BLaER1 (cell line): ENCODE results near the gene LGR6.
"Not testable (repeated sequence)": the region's sequence is repeated elsewhere in the genome, so short reads cannot be mapped to it uniquely, and the experiment has no call there.

Experiments
- H3K27ac ChIP-seq: shearing (Covaris generic); formaldehyde crosslinking; 2 replicates; pipeline ENCODE4 v1.8.1; 2022
- H3K27me3 ChIP-seq: shearing (Covaris generic); formaldehyde crosslinking; 2 replicates; pipeline ENCODE4 v1.8.1; 2022
- H3K36me3 ChIP-seq: shearing (Covaris generic); formaldehyde crosslinking; 2 replicates; pipeline ENCODE4 v1.8.1; 2022
- H3K4me1 ChIP-seq: shearing (Covaris generic); formaldehyde crosslinking; 2 replicates; pipeline ENCODE4 v1.8.1; 2022
- H3K4me2 ChIP-seq: shearing (Covaris generic); formaldehyde crosslinking; 2 replicates; pipeline ENCODE4 v1.8.1; 2022
- H3K4me3 ChIP-seq: shearing (Covaris generic); formaldehyde crosslinking; 2 replicates; pipeline ENCODE4 v1.8.1; 2022
- H3K9ac ChIP-seq: shearing (Covaris generic); formaldehyde crosslinking; 2 replicates; pipeline ENCODE4 v1.8.1; 2022
- H3K9me3 ChIP-seq: shearing (Covaris generic); formaldehyde crosslinking; 2 replicates; pipeline ENCODE4 v1.8.1; 2022
- H4K20me1 ChIP-seq: shearing (Covaris generic); formaldehyde crosslinking; 2 replicates; pipeline ENCODE4 v1.8.1; 2022
- Cebpa-rat ChIP-seq: shearing (Covaris generic); IDR thresholded peaks from 2 replicates; pipeline ENCODE4 v1.8.1; 2022

Gene LGR6

GRCh38 chr1:202348509-202349205 is 155.1 kb downstream of the LGR6 start, which contains the start of gene PPP1R12B:
Gene PPP1R12B, plus strand, starts transcription at chr1:202348699. Its CDS starts 153 bp downstream, at chr1:202348852.
- Histone ChIP-seq H3K27me3 (no peaks in the 10 kb centered on the region), H4K20me1 (no peaks in the 10 kb centered on the region), H3K4me1 (peaks cover 22% of the 10 kb centered on the region), H3K4me2 (peak within 1 kb of the TSS; percentile 96), H3K4me3 (peak within 1 kb of the TSS; percentile 95), H3K36me3 (no peaks in the 10 kb centered on the region), H3K9ac (peak within 1 kb of the TSS; percentile 87), H3K27ac (peak within 1 kb of the TSS; percentile 74), H3K9me3 (no peaks in the 10 kb centered on the region)
- TF ChIP-seq Cebpa-rat: no peak

GRCh38 chr1:202349206-202349928 is 155.8 kb downstream of the LGR6 start:
- Histone ChIP-seq H3K9me3 (no peaks in the 10 kb centered on the region), H3K4me1 (peaks cover 21% of the 10 kb centered on the region), H3K4me2 (peak overlapping the region; percentile 96), H3K27ac (peak overlapping the region; percentile 74), H3K36me3 (no peaks in the 10 kb centered on the region), H3K4me3 (peak overlapping the region; percentile 95), H3K9ac (peak overlapping the region; percentile 87), H4K20me1 (no peaks in the 10 kb centered on the region), H3K27me3 (no peaks in the 10 kb centered on the region)
- no peak for TF ChIP-seq Cebpa-rat

GRCh38 chr1:202351725-202352124 is 158.1 kb downstream of the LGR6 start:
- H3K36me3 ChIP-seq: no peaks in the 10 kb centered on the region
- H3K27ac ChIP-seq: no peak overlapping the region
- TF ChIP-seq Cebpa-rat: no peak
- no peaks in the 10 kb centered on the region for H3K27me3 ChIP-seq
- peaks cover 21% of the 10 kb centered on the region for H3K4me1 ChIP-seq
- H3K9me3 ChIP-seq: no peaks in the 10 kb centered on the region
- no peak overlapping the region for H3K4me3 ChIP-seq
- H4K20me1 ChIP-seq: no peaks in the 10 kb centered on the region
- no peak overlapping the region for H3K9ac ChIP-seq
- no peak overlapping the region for H3K4me2 ChIP-seq

GRCh38 chr1:202352583-202353197 is 159.1 kb downstream of the LGR6 start:
- not testable (repeated sequence) for H3K4me2 ChIP-seq, H3K9ac ChIP-seq, H3K27ac ChIP-seq, H3K36me3 ChIP-seq, H3K27me3 ChIP-seq, H3K9me3 ChIP-seq, H3K4me3 ChIP-seq, H4K20me1 ChIP-seq
- H3K4me1 ChIP-seq: peaks cover 21% of the 10 kb centered on the region

GRCh38 chr1:202355944-202356553 is 162.4 kb downstream of the LGR6 start:
- no peak overlapping the region for H3K4me2 ChIP-seq
- no peak for TF ChIP-seq Cebpa-rat
- no peaks in the 10 kb centered on the region for H3K9me3 ChIP-seq

GRCh38 chr1:202357506-202357905 is 163.9 kb downstream of the LGR6 start:
- no peaks in the 10 kb centered on the region for H4K20me1 ChIP-seq
- no peak overlapping the region for H3K4me2 ChIP-seq
- no peaks in the 10 kb centered on the region for H3K4me1 ChIP-seq
- no peak overlapping the region for H3K27ac ChIP-seq
- H3K9ac ChIP-seq: no peak overlapping the region
- no peaks in the 10 kb centered on the region for H3K9me3 ChIP-seq
- no peaks in the 10 kb centered on the region for H3K36me3 ChIP-seq
- TF ChIP-seq Cebpa-rat: no peak
- no peaks in the 10 kb centered on the region for H3K27me3 ChIP-seq
- H3K4me3 ChIP-seq: no peak overlapping the region

More at GRCh38 chr1:202355944-202356553, 162.4 kb downstream of the LGR6 start:
- H3K27ac ChIP-seq: no peak overlapping the region
- no peaks in the 10 kb centered on the region for H3K36me3 ChIP-seq
- no peaks in the 10 kb centered on the region for H3K27me3 ChIP-seq
- H4K20me1 ChIP-seq: no peaks in the 10 kb centered on the region
- no peak overlapping the region for H3K9ac ChIP-seq
- H3K4me3 ChIP-seq: no peak overlapping the region
- H3K4me1 ChIP-seq: no peaks in the 10 kb centered on the region

- Histone ChIP-seq H3K27me3 (no peaks in the 10 kb centered on the region), H3K27ac (no peak overlapping the region), H4K20me1 (no peaks in the 10 kb centered on the region), H3K4me3 (no peak overlapping the region), H3K4me1 (peaks cover 7% of the 10 kb centered on the region), H3K9me3 (no peaks in the 10 kb centered on the region), H3K36me3 (no peaks in the 10 kb centered on the region), H3K4me2 (no peak overlapping the region), H3K9ac (no peak overlapping the region)
- TF ChIP-seq Cebpa-rat: no peak
Measured at GRCh38 chr1:202361224-202361623, 167.6 kb downstream of the LGR6 start.

- H3K4me1 ChIP-seq: peaks cover 7% of the 10 kb centered on the region
- no peak for TF ChIP-seq Cebpa-rat
- no peaks in the 10 kb centered on the region for H3K9me3 ChIP-seq
- no peak overlapping the region for H3K9ac ChIP-seq
- no peak overlapping the region for H3K27ac ChIP-seq
- no peaks in the 10 kb centered on the region for H3K27me3 ChIP-seq
- no peaks in the 10 kb centered on the region for H4K20me1 ChIP-seq
- H3K4me3 ChIP-seq: no peak overlapping the region
- no peaks in the 10 kb centered on the region for H3K36me3 ChIP-seq
- no peak overlapping the region for H3K4me2 ChIP-seq
Measured at GRCh38 chr1:202361701-202362100, 168.1 kb downstream of the LGR6 start.

- Histone ChIP-seq H4K20me1 (no peaks in the 10 kb centered on the region), H3K36me3 (no peaks in the 10 kb centered on the region), H3K4me3 (no peak overlapping the region), H3K27ac (no peak overlapping the region), H3K9me3 (no peaks in the 10 kb centered on the region), H3K9ac (no peak overlapping the region), H3K27me3 (no peaks in the 10 kb centered on the region), H3K4me1 (peaks cover 7% of the 10 kb centered on the region), H3K4me2 (no peak overlapping the region)
- TF ChIP-seq Cebpa-rat: no peak
Measured at GRCh38 chr1:202362212-202362611, 168.6 kb downstream of the LGR6 start.
